ENCODE data around the gene SOAT2.
"Not testable (repeated sequence)": the region's sequence is repeated elsewhere in the genome, so short reads cannot be mapped to it uniquely, and the experiment has no call there.

DNA sequence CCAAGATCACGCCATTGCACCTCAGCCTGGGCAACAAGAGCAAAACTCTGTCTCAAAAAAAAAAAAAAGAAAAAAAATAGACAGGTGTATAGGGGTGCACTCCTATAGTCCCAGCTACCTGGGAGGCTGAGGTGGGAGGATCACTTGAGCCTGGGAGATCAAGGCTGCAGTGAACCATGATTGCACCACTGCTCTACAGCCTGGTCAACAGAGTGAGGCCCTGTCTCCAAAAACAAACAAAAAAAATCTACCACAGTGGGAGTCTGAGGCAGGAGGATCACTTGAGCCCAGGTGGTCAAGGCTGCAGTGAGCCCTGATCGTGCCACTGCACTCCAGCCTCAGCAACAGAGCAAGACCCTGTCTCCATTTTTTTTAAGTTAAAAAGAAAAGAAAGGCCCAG lies 59.7 kb downstream of the SOAT2 start:
- TF ChIP-seq, protein P1, sequence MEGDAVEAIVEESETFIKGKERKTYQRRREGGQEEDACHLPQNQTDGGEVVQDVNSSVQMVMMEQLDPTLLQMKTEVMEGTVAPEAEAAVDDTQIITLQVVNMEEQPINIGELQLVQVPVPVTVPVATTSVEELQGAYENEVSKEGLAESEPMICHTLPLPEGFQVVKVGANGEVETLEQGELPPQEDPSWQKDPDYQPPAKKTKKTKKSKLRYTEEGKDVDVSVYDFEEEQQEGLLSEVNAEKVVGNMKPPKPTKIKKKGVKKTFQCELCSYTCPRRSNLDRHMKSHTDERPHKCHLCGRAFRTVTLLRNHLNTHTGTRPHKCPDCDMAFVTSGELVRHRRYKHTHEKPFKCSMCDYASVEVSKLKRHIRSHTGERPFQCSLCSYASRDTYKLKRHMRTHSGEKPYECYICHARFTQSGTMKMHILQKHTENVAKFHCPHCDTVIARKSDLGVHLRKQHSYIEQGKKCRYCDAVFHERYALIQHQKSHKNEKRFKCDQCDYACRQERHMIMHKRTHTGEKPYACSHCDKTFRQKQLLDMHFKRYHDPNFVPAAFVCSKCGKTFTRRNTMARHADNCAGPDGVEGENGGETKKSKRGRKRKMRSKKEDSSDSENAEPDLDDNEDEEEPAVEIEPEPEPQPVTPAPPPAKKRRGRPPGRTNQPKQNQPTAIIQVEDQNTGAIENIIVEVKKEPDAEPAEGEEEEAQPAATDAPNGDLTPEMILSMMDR (IDR thresholded peaks at IDR 0.05; ENCODE audit: extremely low read depth in 1 of 2, insufficient read depth in 1 of 2, low read depth in 1 of 2, low read length in 2 of 2) = not testable (repeated sequence)
- TF ChIP-seq EZH2 (IDR thresholded peaks at IDR 0.05; ENCODE audit: borderline replicate concordance, low read depth, low read length, severe bottlenecking); POLR2AphosphoS5 (IDR thresholded peaks at IDR 0.05; ENCODE audit: insufficient read depth, low read depth, low read length): not testable (repeated sequence)

Measured in endothelial cell of umbilical vein (primary cell).